IMR-90 (cell line): ENCODE data around the gene FAM180A.

ENCODE experiments used
- BHLHE40 ChIP-seq: fragments of 150-350 bp; IDR thresholded peaks from 2 replicates; pipeline ENCODE4 v1.6.1; 2016; ENCODE audit warnings: mild to moderate bottlenecking, low read depth, low read length
- CTCF ChIP-seq: conservative IDR thresholded peaks from 2 replicates; pipeline ENCODE4 v1.5.1; 2012; ENCODE audit warnings: mild to moderate bottlenecking, low read depth, low read length, improper control_type of control experiment
- FOS ChIP-seq: fragments of 150-350 bp; IDR thresholded peaks from 2 replicates; pipeline ENCODE4 v1.6.1; 2016; ENCODE audit warnings: low read depth, low read length
- MAFK ChIP-seq: IDR thresholded peaks from 2 replicates; pipeline ENCODE4 v1.6.1; 2012; ENCODE audit warnings: low read depth, low read length, improper control_type of control experiment
- MAZ ChIP-seq: IDR thresholded peaks from 2 replicates; pipeline ENCODE4 v1.6.1; 2012; ENCODE audit warnings: low read depth, mild to moderate bottlenecking, low read length, improper control_type of control experiment, moderate library complexity, borderline replicate concordance
- MXI1 ChIP-seq: IDR thresholded peaks from 2 replicates; pipeline ENCODE4 v1.6.1; 2012; ENCODE audit warnings: low read depth, mild to moderate bottlenecking, low read length, moderate library complexity, borderline replicate concordance
- POLR2A ChIP-seq: IDR thresholded peaks from 2 replicates; pipeline ENCODE4 v1.6.1; 2012; ENCODE audit warnings: mild to moderate bottlenecking, low read depth, low read length
- RAD21 ChIP-seq: IDR thresholded peaks from 2 replicates; pipeline ENCODE4 v1.6.1; 2012; ENCODE audit warnings: low read length, improper control_type of control experiment
- RCOR1 ChIP-seq: IDR thresholded peaks from 2 replicates; pipeline ENCODE4 v1.6.1; 2012; ENCODE audit warnings: mild to moderate bottlenecking, low read length, improper control_type of control experiment; ENCODE audit not compliant: insufficient replicate concordance
- SMC3 ChIP-seq: fragments of 150-350 bp; IDR thresholded peaks from 2 replicates; pipeline ENCODE4 v1.6.1; 2016; ENCODE audit warnings: low read depth, mild to moderate bottlenecking, antibody characterized with exemption, low read length, moderate library complexity

GRCh38 chr7:135729230-135729629, 19.4 kb downstream of the FAM180A start:
- no peak for TF ChIP-seq CTCF
- TF ChIP-seq POLR2A: no peak
- TF ChIP-seq MAZ: no peak
- TF ChIP-seq RCOR1: no peak
- TF ChIP-seq MAFK: no peak
- no peak for TF ChIP-seq RAD21
- no peak for TF ChIP-seq BHLHE40
- TF ChIP-seq MXI1: no peak
- TF ChIP-seq SMC3: no peak
- no peak for TF ChIP-seq FOS
